ENCODE data around the gene EDIL3.
A peak's percentile ranks its signal among the peaks of the same experiment; 100 is the strongest.

Gene EDIL3

GRCh38 chr5:84285641-84286637 is 98.7 kb downstream of the EDIL3 start:
- no peak for TF ChIP-seq JUND (IDR thresholded peaks at IDR 0.05; ENCODE audit: low read depth)
- in situ Hi-C loops (cut with HindIII; ENCODE audit: low pct_unique_long_range_greater_than_20kb, low sequenced_read_pairs) = no loop called here
- no peak for DNase-seq (ENCODE audit: low read depth in 1 of 2, low spot score in 1 of 2)

GRCh38 chr5:84281383-84281782 is 103.3 kb downstream of the EDIL3 start:
- DNase-seq (ENCODE audit: low read depth in 1 of 2, low spot score in 1 of 2) = no peak
- in situ Hi-C loops (cut with HindIII; ENCODE audit: low pct_unique_long_range_greater_than_20kb, low sequenced_read_pairs) = no loop called here
- no peak for TF ChIP-seq JUND (IDR thresholded peaks at IDR 0.05; ENCODE audit: low read depth)

GRCh38 chr5:84279234-84279633 is 105.4 kb downstream of the EDIL3 start:
- no peak for TF ChIP-seq JUND (IDR thresholded peaks at IDR 0.05; ENCODE audit: low read depth)
- in situ Hi-C loops (cut with HindIII; ENCODE audit: low pct_unique_long_range_greater_than_20kb, low sequenced_read_pairs) = no loop called here
- no peak for DNase-seq (ENCODE audit: low read depth in 1 of 2, low spot score in 1 of 2)

- in situ Hi-C loops (cut with HindIII; ENCODE audit: low pct_unique_long_range_greater_than_20kb, low sequenced_read_pairs) = no loop called here
- no peak for DNase-seq (ENCODE audit: low read depth in 1 of 2, low spot score in 1 of 2)
- no peak for TF ChIP-seq JUND (IDR thresholded peaks at IDR 0.05; ENCODE audit: low read depth)
Measured at GRCh38 chr5:84275609-84276008, 109.1 kb downstream of the EDIL3 start.

GRCh38 chr5:84274585-84275468 is 109.9 kb downstream of the EDIL3 start:
- in situ Hi-C loops (cut with HindIII; ENCODE audit: low pct_unique_long_range_greater_than_20kb, low sequenced_read_pairs) = no loop called here
- no peak for TF ChIP-seq JUND (IDR thresholded peaks at IDR 0.05; ENCODE audit: low read depth)
- DNase-seq (ENCODE audit: low read depth in 1 of 2, low spot score in 1 of 2) = peak in 1 of 2 experiments; percentile 60

GRCh38 chr5:84273517-84273883 is 111.2 kb downstream of the EDIL3 start:
- in situ Hi-C loops (cut with HindIII; ENCODE audit: low pct_unique_long_range_greater_than_20kb, low sequenced_read_pairs) = no loop called here
- no peak for DNase-seq (ENCODE audit: low read depth in 1 of 2, low spot score in 1 of 2)
- TF ChIP-seq JUND (IDR thresholded peaks at IDR 0.05; ENCODE audit: low read depth) = no peak

GRCh38 chr5:84272771-84273516 is 111.7 kb downstream of the EDIL3 start:
- no peak for DNase-seq (ENCODE audit: low read depth in 1 of 2, low spot score in 1 of 2)
- no peak for TF ChIP-seq JUND (IDR thresholded peaks at IDR 0.05; ENCODE audit: low read depth)
- in situ Hi-C loops (cut with HindIII; ENCODE audit: low pct_unique_long_range_greater_than_20kb, low sequenced_read_pairs) = no loop called here

- in situ Hi-C loops (cut with HindIII; ENCODE audit: low pct_unique_long_range_greater_than_20kb, low sequenced_read_pairs) = no loop called here
- no peak for DNase-seq (ENCODE audit: low read depth in 1 of 2, low spot score in 1 of 2)
Measured at GRCh38 chr5:84265739-84266550, 118.7 kb downstream of the EDIL3 start.

GRCh38 chr5:84265130-84265529 is 119.5 kb downstream of the EDIL3 start:
- in situ Hi-C loops (cut with HindIII; ENCODE audit: low pct_unique_long_range_greater_than_20kb, low sequenced_read_pairs) = no loop called here
- TF ChIP-seq JUND (IDR thresholded peaks at IDR 0.05; ENCODE audit: low read depth) = no peak
- DNase-seq (ENCODE audit: low read depth in 1 of 2, low spot score in 1 of 2) = no peak

More at GRCh38 chr5:84265739-84266550, 118.7 kb downstream of the EDIL3 start:
- TF ChIP-seq JUND (IDR thresholded peaks at IDR 0.05; ENCODE audit: low read depth) = no peak

- no peak for DNase-seq (ENCODE audit: low read depth in 1 of 2, low spot score in 1 of 2)
- no peak for TF ChIP-seq JUND (IDR thresholded peaks at IDR 0.05; ENCODE audit: low read depth)
- in situ Hi-C loops (cut with HindIII; ENCODE audit: low pct_unique_long_range_greater_than_20kb, low sequenced_read_pairs) = no loop called here
Measured at GRCh38 chr5:84260939-84261338, 123.7 kb downstream of the EDIL3 start.

- no peak for DNase-seq (ENCODE audit: low read depth in 1 of 2, low spot score in 1 of 2)
- in situ Hi-C loops (cut with HindIII; ENCODE audit: low pct_unique_long_range_greater_than_20kb, low sequenced_read_pairs) = no loop called here
- TF ChIP-seq JUND (IDR thresholded peaks at IDR 0.05; ENCODE audit: low read depth) = no peak
Measured at GRCh38 chr5:84260140-84260539, 124.5 kb downstream of the EDIL3 start.

Measured in T47D (cell line).